H1 (cell line): ENCODE data around the gene MPP2. TPM values are rescaled to one million over a fixed set of nuclear protein-coding genes. Genes with fewer than 3 reads are reported as not detected.

Experiments used
- EGR1 ChIP-seq: IDR thresholded peaks from 2 replicates; pipeline ENCODE4 v1.6.1; 2011; ENCODE audit warnings: low read depth, low read length, borderline replicate concordance
- FOSL1 ChIP-seq: IDR thresholded peaks from 2 replicates; pipeline ENCODE4 v1.6.1; 2011; ENCODE audit warnings: mild to moderate bottlenecking, low read depth, low read length, moderate library complexity; ENCODE audit not compliant: insufficient read depth
- GABPA ChIP-seq: IDR thresholded peaks from 2 replicates; pipeline ENCODE4 v1.6.1; 2011; ENCODE audit warnings: mild to moderate bottlenecking, low read length, moderate library complexity, borderline replicate concordance; ENCODE audit not compliant: insufficient read depth
- HDAC2 ChIP-seq, 2 experiments: fragments of 300-600 bp in 1 of 2; sonication (generic) in 1 of 2; IDR thresholded peaks; 2 replicates each; pipeline ENCODE4 v1.6.1; 2011 to 2012; ENCODE audit warnings: low read depth in 2 of 2, low read length in 2 of 2, mild to moderate bottlenecking in 2 of 2, moderate library complexity in 2 of 2, borderline replicate concordance in 1 of 2, inconsistent platforms in 1 of 2
- HDAC6 ChIP-seq: IDR thresholded peaks from one replicate; pipeline ENCODE4 v1.7.1; 2012; ENCODE audit warnings: low read depth, mild to moderate bottlenecking, inconsistent platforms, low read length, moderate library complexity
- SUZ12 ChIP-seq: fragments of 200-600 bp; sonication (generic); IDR thresholded peaks from 2 replicates; pipeline ENCODE4 v1.6.1; 2012; ENCODE audit warnings: mild to moderate bottlenecking, inconsistent platforms, low read length, moderate library complexity, mixed read lengths
- TEAD4 ChIP-seq: IDR thresholded peaks from 2 replicates; pipeline ENCODE4 v1.6.1; 2012; ENCODE audit warnings: low read depth, low read length, inconsistent platforms, mixed read lengths
- polyA plus RNA-seq, 7 experiments: library from polyadenylated mRNA; depleted of rRNA in 3 of 7; stranded (reverse) in 5 of 7; unstranded in 2 of 7; fragments of >200 nt in 5 of 7; fragments of 200-250 nt in 2 of 7; gene quantifications; 1 replicate in 5 of 7; 2 replicates in 1 of 7; 4 replicates in 1 of 7; pipeline versions ENCODE4 v1.2.1 to v1.2.3, GENCODE V29; 2011 to 2013; ENCODE audit warnings: missing spikeins in 2 of 7, mixed read lengths in 2 of 7
- total RNA-seq: library from RNA; stranded (reverse); fragmentation: NEBNext Ultra II Directional; extraction: Animal tissue kit (Norgen Biotek cat#: 25700); gene quantifications from 2 replicates; pipeline ENCODE4 v1.2.1, GENCODE V29; 2021
- TF ChIP-seq, protein P1 (sequence below): IDR thresholded peaks from 2 replicates; pipeline ENCODE4 v1.6.1; 2012; ENCODE audit warnings: low read length, inconsistent platforms
- TF ChIP-seq, protein P2 (sequence below): IDR thresholded peaks from 2 replicates; pipeline ENCODE4 v1.6.1; 2012; ENCODE audit warnings: inconsistent platforms

Gene MPP2
- total and polyA plus RNA-seq, 2 of the 8 experiments (the other 6 are each of a cell fraction or from before 2014, with no cell fraction given): 30.9 to 34.1 TPM

DNA sequence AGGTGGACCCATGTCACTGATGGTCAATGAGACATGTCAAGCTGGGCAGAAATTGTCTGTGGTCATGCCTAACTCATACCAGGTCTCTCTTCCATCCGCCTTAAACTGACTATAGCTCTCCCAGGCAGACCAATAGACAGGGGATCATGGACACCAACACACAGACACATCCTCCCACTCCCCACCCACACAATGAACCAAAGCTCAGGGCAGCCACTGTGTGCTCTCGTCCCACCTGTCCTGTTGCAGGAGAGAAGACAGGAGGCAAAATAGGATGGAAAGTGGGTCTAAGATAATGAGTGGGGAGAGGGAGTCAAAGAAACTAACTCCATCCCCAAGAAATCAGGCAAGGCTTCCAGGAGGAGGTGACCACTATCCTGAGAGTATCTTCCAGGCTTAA, 43.2 kb upstream of the MPP2 start (continued):
- TF ChIP-seq, protein P1, sequence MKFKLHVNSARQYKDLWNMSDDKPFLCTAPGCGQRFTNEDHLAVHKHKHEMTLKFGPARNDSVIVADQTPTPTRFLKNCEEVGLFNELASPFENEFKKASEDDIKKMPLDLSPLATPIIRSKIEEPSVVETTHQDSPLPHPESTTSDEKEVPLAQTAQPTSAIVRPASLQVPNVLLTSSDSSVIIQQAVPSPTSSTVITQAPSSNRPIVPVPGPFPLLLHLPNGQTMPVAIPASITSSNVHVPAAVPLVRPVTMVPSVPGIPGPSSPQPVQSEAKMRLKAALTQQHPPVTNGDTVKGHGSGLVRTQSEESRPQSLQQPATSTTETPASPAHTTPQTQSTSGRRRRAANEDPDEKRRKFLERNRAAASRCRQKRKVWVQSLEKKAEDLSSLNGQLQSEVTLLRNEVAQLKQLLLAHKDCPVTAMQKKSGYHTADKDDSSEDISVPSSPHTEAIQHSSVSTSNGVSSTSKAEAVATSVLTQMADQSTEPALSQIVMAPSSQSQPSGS: no peak
- TF ChIP-seq SUZ12 (no peak), GABPA (no peak), HDAC2 (IDR thresholded peaks at IDR 0.05; ENCODE audit: borderline replicate concordance in 1 of 2, low read depth in 2 of 2, low read length in 2 of 2) (no peak), HDAC6 (no peak), TEAD4 (no peak), FOSL1 (no peak), EGR1 (no peak)
- TF ChIP-seq, protein P2, sequence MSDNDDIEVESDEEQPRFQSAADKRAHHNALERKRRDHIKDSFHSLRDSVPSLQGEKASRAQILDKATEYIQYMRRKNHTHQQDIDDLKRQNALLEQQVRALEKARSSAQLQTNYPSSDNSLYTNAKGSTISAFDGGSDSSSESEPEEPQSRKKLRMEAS: no peak
